NCI-H2107 (cell line): ENCODE results near the gene GLRX3.
A peak's percentile ranks its signal among the peaks of the same experiment; 100 is the strongest.
"Not testable (repeated sequence)": the region's sequence is repeated elsewhere in the genome, so short reads cannot be mapped to it uniquely, and the experiment has no call there.

Source experiments
- DNase-seq: peaks from one replicate; lab custom pipeline; 2025; lab: John Stamatoyannopoulos, UW

The GLRX3 gene

DNA sequence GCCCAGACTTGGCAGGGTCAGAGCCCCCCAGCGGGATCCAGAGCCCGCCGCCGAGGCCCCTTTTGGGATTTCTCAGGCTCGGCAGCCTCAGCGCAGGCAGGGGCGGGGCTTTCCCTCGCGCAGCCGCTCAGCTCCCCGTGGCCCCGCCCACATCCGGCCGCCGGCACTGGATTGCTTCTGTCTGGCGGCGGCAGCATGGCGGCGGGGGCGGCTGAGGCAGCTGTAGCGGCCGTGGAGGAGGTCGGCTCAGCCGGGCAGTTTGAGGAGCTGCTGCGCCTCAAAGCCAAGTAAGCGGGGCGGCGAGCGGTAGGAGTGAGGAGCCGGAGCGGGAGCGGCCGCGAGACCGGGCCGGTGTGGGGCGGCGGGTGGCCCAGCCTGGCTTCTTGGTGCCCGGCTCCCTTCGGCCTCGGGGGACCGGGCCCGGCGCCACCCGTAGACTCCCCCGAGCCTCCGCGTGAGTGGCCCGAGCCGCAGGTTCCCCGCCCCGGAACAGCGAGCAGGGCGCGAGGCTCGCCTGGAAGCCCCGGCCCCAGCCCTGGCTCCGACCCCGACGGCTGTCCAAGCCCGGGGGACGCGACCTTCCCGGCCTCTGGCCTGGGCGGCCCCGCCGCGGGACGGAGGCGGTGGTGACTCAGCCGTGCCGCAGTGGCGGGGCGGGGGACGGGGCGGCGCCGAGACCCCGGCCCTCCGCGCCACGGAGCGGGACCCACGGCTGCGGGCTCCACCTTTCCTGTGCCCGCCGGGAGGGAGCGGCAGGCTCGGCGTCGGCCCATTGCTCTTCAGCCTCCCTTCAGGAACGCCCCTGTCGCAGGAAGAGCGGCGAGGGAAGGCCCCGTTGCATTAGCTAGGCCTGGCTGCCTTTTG is at the start of gene GLRX3:
Gene GLRX3 (plus strand): TSS at position 166 of the 864 bp plus-strand sequence. CDS start 30 bp downstream, at position 196.
- peak; percentile 28 for DNase-seq

DNA sequence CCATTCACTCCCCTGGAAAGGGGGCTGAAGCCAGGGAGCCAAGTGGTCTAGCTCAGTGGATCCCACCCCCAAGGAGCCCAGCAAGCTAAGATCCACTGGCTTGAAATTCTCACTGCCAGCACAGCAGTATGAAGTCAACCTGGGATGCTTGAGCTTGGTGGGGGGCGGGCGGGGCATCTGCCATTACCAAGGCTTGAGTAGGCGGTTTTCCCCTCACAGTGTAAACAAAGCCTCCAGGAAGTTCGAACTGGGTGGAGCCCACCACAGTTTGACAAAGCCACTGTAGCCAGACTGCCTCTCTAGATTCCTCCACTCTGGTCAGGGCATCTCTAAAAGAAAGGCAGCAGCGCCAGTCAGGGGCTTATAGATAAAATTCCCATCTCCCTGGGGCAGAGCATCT is 45.6 kb upstream of the GLRX3 start:
- not testable (repeated sequence) for DNase-seq

DNA sequence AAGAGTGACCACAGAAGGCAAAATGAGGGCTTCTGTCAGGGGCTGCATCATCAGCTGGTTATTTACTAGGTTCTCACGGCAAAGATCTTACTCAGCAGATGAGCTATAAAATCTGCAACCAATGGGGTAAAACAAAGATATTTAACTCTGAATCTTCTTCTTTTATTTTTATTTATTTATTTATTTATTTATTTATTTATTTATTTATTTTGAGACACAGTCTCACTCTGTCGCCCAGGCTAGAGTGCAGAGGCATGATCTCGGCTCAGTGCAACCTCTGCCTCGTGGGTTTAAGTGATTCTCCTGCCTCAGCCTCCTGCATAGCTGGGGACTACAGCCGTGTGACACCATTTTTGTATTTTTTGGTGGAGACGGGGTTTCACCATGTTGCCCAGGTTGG is 36.8 kb upstream of the GLRX3 start:
- no peak for DNase-seq

DNA sequence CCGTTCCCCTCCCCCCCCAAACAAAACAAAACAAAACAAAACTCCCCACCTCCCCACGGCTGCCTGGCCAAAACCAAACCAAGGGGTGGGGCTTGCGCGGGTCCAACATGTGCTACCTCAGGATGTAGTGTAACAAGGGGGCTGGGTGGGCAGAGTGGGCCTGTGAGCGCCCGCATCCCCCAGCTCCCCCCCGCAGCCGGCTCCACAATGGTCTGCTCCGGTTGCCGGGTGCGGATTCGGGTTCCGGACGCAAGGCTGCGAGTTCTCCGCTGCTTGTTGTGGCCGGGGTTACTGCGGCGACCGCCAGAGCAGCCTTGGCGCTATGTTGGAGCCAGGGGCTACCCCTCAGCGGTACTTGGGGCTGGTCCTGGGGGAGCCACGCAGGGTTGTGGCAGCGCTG is 30.5 kb upstream of the GLRX3 start:
- DNase-seq = no peak

DNA sequence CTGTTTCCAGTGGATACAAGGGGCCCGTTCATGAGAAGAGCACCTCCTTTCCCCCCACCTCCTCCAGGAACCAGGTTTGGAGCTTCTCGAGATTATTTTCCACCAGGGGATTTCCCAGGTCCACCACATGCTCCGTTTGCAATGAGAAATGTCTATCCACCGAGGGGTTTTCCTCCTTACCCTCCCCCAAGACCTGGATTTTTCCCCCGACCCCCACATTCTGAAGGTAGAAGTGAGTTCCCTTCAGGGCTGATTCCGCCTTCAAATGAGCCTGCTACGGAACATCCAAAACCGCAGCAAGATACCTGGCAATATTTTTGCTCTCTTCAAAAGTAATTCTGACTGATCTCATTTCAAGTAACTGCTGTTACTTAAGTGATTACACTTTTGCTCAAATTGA is 28.0 kb upstream of the GLRX3 start:
- not testable (repeated sequence) for DNase-seq

DNA sequence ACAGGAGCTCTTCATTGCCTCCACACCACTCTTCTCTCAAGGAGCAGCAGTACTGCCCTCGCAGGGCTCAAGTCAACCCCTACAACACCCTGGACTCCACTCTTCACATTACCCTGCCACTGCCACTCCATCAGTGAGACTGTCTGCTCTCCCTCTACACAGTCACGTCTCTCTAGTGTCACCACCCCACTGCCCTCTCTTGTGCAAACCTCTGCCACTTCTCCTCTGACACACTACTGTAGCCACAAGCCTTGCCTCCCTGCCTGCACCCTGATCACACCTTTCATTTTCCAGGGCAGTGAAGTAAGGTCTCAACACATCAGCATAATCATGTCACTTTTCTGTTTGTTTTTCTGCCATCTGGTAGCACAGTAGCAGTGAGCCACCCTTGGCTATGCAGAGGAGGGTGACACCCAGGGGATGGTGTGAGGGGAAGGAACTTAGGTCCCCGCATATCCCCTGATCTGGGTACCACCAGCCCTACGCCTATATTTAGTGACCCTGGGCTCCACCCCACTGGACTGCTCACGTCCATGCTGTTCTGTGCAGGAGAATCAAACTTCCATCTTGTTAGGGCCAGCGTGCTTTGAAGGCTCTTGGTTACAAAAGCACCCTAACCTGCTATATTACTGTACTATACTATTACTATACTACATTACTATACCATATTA is 27.1 kb upstream of the GLRX3 start:
- DNase-seq = no peak

DNA sequence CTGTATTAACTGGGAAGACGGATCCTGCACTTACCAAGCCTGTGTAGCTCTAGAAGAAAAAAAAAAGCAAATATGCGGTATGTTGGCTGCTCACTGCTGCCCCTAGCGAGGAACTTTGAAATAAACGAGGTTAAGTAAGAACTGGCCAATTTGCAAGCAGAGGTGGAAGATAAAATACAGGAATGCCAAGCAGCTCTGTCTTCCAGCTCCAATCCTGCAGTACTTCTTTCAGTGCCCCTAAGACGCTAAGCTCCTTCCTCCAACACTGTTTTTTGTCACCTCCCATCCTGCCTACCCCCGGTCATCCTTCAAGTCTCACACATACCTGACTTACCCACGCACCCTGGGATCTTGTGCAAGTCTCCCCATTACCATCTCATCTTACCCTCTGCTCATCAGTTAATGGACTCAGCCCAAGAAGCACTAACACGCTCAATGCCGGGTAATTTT is 26.4 kb upstream of the GLRX3 start:
- peak; percentile 1 for DNase-seq

DNA sequence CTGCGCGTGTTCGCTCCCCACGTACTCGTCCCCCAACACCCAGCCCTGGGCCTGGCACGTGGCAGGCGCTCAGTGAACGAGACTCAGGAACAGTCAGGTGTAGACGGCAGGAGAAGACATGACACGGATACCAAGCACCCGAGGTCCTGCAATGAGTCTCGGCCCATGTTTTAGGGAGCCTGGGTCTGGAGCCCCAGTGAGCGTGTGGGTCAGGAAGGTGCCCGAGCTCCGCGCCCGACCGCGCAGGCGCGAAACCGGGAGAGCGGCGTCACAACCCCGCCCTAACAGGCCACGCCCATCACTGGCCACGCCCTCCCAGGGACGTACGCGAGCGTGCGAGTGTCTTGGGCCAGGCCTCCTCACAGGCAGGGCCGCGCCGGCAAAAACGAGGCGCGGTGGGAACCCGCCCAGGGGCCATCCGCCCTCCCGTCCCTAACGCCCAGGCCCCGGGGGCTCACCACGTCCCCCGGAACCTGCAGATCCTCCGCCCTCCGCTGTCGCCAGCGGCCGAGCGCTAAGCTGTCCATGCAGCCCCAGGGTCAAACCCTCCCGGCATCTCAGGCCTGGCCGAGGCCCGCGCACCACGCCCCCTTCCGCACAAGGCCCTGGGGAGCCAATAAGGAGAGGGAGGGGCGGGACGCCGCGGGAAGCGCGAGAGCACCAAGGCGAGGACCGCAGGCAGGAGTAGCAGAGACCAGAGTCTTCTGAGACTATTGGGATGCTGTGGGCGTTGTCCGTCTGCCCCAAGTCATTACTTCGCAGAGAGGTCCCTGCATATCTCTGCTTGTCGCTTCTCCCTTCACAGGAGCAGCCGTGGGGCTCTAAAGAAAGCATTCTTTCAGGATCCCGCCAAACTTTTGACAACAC is 25.7 kb upstream of the GLRX3 start, which contains the start of gene C10orf143:
Gene C10orf143 (minus strand): TSS at position 585 of the 867 bp plus-strand sequence. CDS start 58 bp downstream, at position 527.
- DNase-seq = peak; percentile 85

DNA sequence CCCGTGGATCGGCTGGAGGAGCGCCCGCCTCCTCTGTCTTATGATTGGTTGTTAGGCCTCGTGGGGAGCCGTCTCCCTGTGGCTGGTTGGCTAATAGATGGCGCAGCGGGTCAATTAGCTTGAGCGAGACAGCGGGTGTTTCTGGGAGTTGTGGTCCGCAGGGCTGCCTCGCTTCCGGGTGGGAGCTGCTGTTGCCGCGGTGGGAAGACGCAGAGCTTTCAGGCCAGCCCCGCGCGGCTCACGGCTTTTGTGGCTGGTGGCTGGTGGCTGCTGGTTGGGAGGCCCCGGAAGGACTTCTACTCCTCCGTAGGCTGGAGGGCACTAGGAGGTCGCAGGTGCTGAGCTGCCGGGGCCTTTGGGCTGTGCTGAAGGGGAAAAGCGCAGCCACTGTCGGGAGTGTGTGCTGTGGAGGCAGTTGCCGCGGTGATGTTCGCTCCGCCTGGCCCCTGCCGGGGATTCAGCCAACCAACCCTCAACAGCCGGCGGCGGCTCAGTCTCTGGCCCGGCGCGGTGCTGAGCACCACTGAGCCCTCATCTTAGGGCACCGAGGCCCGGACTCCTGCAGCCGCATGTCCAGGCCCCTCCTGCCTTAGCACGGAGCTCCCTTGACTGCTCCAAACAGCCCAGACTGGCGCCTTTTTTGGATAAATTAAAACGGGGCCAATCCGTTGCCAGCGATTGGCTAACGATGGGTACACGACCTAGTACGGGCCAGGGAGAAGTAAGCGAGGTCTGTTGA is 24.9 kb upstream of the GLRX3 start:
- peak; percentile 57 for DNase-seq

DNA sequence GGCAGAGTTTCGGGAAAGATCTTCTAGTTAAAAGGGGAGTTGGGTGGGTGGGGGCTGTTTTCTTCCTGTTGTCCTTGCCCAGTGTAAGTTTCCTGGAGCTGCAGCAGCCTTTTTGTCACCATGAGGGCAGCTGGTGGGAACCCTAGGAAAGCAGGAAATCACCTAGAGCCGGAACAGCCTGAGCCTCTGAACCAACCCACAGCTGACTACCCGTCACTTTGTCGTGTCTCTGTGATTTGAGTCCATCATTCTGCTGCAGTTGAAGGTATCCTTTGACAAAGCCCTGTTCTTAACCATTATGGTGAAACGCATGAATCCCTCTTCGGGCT is 24.4 kb upstream of the GLRX3 start:
- no peak for DNase-seq

DNA sequence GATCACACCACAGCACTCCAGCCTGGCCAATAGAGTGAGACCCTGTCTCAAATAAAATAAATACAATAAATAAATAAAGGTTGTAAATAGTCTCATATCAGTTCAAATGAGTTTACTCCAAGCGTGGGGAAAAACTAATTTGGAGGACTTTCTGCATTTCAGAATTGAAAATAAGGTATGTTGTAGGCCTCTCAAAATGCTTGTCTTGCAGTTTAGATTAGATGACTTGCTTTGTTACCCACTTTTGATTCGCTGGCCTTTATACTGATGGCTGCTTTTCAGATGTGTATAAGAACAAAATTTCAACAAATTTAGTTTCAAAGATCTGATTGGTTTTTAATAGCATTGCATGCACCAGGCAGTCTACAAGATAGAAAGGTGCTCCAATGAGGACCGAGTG is 23.4 kb upstream of the GLRX3 start:
- no peak for DNase-seq

DNA sequence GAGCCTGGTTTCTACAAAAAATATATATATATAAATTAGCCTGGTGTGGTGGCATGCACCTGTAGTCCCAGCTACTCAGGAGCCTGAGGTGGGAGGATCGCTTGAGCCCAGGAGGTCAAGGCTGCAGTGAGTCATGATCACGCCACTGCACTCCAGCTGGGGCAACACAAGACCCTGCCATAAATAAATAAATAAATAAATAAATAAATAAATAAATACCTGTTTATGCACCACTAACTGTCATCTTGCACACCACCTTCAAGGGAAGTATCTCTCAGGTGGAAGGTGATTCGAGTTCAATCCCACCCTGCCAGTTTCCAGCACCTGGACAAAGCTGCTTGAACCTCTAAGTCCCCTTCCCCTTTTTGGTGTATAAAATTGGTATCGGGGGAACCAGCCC is 19.2 kb upstream of the GLRX3 start:
- DNase-seq = not testable (repeated sequence)

DNA sequence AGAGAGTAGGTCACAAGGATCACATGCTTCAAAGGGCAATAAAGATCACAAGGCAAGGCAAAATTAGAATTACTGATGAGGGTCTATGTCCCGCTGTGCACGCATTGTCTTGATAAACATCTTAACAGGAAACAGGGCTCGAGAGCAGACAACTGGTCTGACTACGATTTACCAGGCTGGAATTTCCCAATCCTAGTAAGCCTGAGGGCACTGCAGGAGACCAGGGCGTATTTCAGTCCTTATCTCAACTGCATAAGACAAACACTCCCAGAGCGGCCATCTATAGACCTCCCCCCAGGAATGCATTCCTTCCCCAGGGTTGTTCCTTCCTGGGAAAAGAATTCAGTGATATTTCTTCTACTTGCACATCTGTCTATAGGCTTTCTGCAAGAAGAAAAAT is 18.7 kb upstream of the GLRX3 start:
- not testable (repeated sequence) for DNase-seq

DNA sequence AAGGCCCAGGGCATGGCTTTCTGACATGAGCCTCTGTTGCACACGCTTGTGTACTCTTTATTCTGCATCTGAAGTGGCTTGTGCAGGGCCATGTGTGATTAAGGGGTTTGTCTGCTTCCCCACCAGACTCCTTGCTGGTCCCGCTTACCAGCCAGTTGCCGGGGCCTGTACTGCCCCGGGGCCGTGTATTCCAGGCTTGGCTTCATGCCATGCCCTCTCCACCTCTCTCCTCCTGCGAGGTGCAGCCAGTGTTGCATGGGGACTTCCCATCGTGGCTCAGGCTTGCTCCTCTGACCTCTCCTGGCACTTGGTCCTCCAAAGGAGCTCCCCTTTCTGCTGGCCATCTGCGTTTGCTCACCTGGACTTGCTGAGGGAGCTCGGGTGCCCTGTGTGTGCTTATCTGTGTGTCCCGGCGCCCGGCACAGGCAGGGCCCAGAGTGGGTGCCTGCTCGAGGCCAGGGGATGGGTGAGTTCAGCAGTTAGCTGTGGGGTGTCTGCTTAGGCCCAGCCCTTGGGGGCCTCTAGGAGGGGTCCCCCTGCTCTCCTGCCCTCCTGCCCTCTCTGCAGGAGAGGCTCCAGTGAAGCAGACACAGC is 14.6 kb upstream of the GLRX3 start:
- DNase-seq = no peak

DNA sequence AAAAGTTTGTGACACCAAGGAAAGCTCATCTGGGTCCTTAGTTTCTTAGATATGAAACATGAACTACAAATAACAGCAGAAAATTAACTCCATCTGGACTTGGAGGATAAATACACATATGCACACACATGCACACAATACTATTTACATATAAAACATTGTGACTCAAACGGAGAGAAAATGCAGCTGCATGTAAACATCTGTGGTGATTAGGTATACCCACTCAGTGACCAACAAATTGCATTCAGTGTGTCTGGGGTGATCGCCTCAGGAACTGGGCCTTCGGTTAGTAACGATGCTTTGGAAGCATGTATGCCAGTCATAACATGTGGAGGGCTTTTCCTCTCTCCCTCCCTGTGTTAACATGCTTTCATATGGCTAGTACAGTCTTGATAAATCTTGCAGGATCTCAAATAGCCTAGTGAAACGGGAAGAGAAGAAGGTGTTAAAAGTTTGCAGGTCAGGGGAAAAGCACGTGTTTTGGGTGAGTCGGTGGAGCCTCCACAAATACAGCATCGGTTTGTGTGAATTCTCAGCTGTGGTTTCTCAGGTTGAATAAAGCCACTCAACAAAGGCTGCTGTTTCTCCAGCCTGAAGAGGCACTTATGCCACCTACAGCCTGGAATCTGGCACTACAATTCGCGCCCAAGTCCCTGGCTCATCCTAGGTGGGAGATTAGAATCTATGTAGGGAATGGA is 8.7 kb upstream of the GLRX3 start:
- no peak for DNase-seq

DNA sequence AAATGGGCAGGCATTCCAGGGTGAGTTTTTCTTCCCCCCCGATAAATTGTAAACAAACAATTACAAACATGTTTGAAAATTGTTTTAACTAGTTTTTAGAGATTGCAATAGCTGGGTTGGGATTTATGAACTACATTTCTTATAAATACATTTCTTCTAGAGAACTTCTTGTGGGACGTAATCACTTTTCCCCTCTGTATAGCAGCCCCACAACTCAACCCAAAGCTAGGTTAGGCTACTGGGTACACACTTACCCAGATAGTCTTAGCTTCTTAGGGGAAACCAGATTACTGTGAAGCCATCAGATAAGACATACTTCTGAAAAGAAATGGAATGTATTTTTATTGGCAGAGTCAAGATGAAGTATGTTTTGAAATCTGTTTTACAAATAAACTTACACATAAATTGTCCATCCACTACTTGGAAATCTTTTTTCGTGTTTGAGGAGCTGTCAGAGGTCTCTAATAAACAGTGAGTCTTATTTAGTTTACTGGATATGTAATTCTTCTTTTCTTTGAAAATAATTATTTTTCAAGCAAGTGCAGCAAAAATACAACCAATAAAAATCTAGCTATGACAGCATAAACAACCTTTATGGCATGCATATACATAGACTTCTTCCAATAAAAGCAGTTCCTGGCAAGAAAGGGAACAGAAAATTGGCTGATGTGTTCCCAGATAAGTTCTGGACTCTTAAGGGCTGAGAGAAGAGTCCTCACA is 8.0 kb upstream of the GLRX3 start:
- no peak for DNase-seq

DNA sequence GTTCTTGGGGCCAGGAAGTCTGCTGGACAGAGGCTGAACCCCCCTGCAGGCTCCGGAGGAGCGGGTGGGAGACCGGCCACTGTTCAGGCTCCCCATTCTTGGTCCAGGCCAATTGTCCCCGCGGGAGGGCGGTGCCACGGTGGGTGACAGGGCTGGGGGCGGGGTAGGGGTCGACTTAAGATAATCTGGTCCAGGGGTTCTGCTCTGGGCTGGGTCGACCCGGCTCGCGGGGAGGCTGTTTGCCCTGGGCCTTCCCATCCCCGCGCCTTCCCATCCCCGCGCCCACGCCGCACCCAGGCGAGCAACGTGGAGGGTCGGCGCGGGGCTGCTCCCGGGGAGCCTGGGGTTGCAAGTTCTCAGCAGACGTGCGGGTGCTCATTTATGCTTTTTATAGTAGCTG is 7.3 kb upstream of the GLRX3 start:
- DNase-seq = no peak

DNA sequence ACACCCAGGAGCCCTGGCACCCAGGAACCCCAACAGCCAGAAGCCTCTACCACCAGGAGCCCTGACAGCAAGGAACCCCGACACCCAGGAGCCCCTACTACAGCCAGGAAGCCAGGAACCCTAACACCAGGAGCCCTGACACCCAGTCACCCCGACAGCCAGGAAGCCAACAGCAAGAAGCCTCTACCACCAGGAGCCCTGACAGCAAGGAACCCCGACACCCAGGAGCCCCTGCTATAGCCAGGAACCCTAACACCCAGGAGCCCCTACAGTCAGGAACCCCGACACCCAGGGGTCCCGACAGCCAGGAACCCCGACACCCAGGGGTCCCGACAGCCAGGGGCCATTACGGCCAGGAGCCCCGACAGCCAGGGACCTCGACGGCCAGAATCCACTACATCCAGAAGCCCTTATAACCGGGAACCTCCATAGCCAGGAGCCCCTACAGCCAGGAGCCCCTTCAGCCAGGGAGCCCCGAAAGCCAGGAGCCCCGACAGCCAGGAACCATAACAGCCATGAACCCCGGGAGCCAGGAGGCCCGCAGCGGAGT is 440 bp upstream of the GLRX3 start:
- no peak for DNase-seq

DNA sequence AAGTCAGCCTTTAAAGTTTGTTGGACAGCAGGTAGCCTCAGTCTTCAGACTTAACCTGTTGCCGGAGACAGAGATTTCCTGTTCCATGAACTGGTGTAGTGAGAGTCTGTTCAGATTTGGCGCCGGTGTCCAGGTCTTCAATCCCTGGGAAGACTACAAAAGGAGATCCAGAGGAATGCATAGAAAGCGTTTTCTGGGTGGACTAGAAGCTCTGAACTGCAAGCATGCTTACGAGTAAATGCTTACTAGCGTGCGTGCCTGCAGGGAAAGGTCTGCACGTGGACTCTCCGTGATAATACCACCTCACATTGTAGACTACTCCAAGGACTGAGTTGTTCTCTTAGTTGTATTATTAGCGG is 878 bp downstream of the GLRX3 start:
- no peak for DNase-seq
